HG02885 (cell line): Measurements from ENCODE around the gene SYT13.

ENCODE experiments used
- ATAC-seq: cut with Tn5 transposase; IDR thresholded peaks from one replicate; pipeline ENCODE4 v1.9.1; 2021; ENCODE audit warnings: mild to moderate bottlenecking; ENCODE audit not compliant: unreplicated experiment, poor library complexity

The SYT13 gene

GRCh38 chr11:45204761-45205160, 81.4 kb downstream of the SYT13 start:
- no peak for ATAC-seq

- ATAC-seq, result no peak
These were observed 92.4 kb downstream of the SYT13 start for GRCh38 chr11:45193695-45194094.
